HFF-Myc (cell line): ENCODE measurements around the gene EIPR1.

ENCODE experiments used
- DNase-seq: peaks from one replicate; pipeline ENCODE4 v3.0.0-alpha.2; 2011; ENCODE audit warnings: low read depth; ENCODE audit errors: extremely low read depth
- H3K4me3 ChIP-seq: replicated peaks from 2 replicates; pipeline ENCODE4 v1.5.1; 2011; ENCODE audit warnings: low read depth, mild to moderate bottlenecking, control low read depth, low read length
- CTCF ChIP-seq: IDR thresholded peaks from 2 replicates; pipeline ENCODE4 v1.5.1; 2012; ENCODE audit warnings: mild to moderate bottlenecking, low read depth, low read length, control low read depth; ENCODE audit errors: missing control alignments

EIPR1 gene

GRCh38 chr2:3421580-3421979 is 44.0 kb upstream of the EIPR1 start:
- no peak for TF ChIP-seq CTCF
- H3K4me3 ChIP-seq = no peak overlapping the region
- no peak for DNase-seq

GRCh38 chr2:3420769-3421397 is 43.3 kb upstream of the EIPR1 start:
- no peak for TF ChIP-seq CTCF
- no peak for DNase-seq

GRCh38 chr2:3420076-3420768 is 42.6 kb upstream of the EIPR1 start:
- H3K4me3 ChIP-seq = no peak overlapping the region
- no peak for TF ChIP-seq CTCF
- DNase-seq = no peak

More at GRCh38 chr2:3420769-3421397, 43.3 kb upstream of the EIPR1 start:
- H3K4me3 ChIP-seq = no peak overlapping the region

GRCh38 chr2:3418766-3419404 is 41.3 kb upstream of the EIPR1 start:
- TF ChIP-seq CTCF = no peak
- DNase-seq = no peak
- no peak overlapping the region for H3K4me3 ChIP-seq

- no peak for TF ChIP-seq CTCF
- no peak overlapping the region for H3K4me3 ChIP-seq
- no peak for DNase-seq
Observed at GRCh38 chr2:3414133-3414860, 36.7 kb upstream of the EIPR1 start.

- H3K4me3 ChIP-seq = no peak overlapping the region
- no peak for DNase-seq
- TF ChIP-seq CTCF = no peak
Observed at GRCh38 chr2:3413697-3414096, 36.1 kb upstream of the EIPR1 start.
